ENCODE data around the gene MYL3.

Gene MYL3

DNA sequence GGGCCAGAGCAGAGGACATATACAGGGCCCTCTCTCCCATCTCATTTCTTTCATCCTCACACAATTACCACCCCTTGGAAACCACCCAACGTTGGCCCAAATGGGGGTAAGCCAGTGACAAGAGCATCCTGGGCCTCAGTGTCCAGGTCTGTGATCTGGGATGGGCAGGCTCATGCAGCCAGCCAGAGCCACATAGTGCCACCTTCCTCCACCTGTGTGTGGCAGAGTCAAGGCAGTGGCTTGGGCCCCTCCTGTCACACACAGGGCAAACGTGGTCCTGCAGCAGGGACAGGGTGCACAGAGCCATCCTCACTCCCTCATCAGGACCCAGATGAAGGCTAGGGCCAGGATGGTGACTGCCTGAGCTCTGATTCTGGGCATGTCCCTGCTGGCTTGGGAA lies 2.3 kb upstream of the MYL3 start:
- FAIRE-seq: no peak
- no peak for DNase-seq (ENCODE audit: low spot score)

DNA sequence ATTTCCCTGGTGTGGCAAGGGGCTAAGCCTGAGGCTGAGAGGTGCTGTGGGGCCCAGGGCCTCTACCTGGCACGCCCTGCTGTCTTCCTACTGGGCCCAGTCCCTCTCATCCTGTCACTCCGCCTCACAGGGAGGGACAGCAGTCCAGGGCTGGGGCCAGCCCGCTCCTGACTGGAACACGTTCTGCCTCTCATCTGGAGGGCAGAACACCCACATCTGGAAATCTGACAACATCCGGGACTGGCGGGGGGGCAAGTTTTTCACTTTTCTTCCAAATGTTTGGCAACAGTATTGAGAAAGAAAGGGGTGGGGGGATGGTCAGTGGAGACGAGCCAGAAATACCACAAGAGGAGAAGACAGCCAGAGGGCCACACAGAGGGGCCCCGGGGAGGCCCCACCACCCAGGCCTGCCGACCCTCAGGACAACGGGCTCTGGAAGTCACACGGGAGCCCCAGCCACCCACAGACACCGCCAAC lies 1.8 kb upstream of the MYL3 start:
- FAIRE-seq (no peak), DNase-seq (ENCODE audit: low spot score) (no peak)

DNA sequence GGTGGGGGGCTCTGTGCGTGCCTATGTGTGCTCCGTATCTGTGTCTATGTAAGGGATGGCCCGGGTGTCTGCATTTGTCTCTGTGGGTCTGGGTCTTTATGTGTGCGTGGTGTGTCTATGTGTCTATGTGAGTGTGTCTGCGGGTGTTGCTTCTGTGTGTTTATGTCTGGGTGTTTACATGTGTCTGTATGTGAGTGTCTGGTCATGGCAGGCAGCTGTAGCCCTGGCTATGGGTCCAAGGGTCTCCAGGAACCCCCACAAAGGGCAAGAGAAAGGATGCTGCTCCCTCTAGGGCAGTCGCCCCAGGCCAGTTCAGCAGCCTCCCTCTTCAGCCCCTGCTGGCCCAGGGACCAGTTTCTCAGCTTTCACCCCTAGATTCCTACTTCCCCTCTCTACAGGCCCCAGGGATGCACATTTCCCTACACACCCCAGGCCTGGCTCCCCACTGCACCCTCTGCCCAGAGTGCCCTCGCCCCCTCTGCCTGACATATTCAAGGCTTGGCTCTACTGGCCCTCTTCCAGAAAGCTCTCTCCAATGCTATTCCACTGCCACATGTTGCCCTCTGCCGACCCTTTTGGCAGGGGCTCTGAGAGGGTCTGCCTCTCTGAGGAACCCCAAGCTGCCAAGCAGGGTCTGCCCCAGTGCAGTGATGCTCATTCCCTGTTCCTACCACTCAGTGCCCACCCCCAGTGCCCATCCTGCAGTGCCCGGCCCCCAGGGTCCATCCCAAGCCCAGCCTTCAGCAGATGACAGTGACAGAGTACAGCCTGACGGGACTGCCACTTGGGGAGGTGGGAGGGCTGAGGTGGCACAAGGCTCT lies 1.0 kb upstream of the MYL3 start:
- FAIRE-seq (no peak), DNase-seq (ENCODE audit: low spot score) (no peak)

DNA sequence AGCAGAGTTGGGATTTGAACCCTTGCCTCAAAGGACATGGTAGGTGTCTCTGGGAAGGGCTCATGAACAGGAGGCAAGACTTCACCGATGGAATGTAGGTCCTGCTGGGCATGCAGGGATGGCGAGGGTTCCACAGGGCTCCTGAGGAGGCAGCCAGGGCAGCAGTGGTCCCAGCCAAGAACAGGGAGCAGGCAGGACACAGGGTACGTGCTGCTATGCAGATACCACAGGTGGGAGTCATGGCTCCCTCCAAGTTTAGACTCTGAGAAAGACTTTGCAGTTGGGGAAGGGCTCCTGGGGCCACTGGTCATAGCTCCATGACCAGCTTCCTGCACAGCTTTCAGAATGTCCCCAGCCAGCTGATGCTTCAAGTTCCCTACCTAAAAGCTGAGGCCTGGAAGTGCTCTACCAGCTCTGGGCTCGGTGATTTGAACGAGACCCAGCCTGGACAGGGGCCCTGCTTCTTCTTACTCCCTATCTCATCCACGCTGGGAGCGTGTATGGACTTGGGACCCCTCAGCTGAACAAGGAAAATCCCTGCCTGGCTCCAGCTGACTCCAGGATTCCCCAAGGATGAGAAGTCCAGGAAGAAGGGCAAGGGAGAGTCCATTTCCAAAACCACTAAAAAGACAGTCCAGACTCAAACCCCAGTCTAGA lies 747 bp downstream of the MYL3 start:
- no peak for FAIRE-seq

DNA sequence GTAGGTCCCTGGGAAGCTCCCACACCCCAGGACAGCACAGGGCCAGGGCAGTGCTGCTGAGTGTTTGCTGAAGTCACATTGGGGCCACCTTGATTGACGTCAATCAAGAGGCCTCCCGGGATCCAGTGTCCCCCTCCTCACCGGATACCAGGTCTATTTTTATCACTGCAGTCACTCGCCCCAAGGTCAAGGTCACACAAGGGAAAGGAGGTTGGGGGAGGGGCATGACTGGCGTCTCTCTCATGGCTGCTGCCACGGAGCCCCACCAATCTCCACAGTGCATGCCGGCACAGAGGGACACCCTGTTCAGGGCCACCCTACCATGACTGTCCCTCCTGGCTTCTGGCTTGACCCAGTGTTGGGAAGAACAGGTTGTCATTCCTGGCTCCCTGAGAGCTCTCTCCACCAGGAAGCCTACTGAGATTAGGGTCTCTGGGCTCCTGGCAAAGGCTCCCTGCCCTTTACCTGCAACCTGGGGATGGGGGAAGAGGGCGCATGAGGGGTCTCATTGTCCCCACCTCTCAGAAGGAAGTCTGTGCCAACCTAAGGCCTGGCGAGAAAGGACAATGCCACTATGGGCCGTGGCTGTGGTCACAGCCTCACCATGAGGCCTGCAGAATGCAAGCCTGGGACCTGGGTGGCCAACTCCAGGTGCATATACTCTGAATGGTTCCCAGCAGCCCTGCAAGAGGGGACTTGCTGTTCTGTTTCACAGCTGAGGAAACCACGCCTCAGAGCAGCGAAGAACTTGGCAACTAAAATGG lies 1.5 kb downstream of the MYL3 start:
- FAIRE-seq: no peak

More for the DNA sequence above, 747 bp downstream of the MYL3 start:
- DNase-seq (ENCODE audit: low spot score): no peak

DNA sequence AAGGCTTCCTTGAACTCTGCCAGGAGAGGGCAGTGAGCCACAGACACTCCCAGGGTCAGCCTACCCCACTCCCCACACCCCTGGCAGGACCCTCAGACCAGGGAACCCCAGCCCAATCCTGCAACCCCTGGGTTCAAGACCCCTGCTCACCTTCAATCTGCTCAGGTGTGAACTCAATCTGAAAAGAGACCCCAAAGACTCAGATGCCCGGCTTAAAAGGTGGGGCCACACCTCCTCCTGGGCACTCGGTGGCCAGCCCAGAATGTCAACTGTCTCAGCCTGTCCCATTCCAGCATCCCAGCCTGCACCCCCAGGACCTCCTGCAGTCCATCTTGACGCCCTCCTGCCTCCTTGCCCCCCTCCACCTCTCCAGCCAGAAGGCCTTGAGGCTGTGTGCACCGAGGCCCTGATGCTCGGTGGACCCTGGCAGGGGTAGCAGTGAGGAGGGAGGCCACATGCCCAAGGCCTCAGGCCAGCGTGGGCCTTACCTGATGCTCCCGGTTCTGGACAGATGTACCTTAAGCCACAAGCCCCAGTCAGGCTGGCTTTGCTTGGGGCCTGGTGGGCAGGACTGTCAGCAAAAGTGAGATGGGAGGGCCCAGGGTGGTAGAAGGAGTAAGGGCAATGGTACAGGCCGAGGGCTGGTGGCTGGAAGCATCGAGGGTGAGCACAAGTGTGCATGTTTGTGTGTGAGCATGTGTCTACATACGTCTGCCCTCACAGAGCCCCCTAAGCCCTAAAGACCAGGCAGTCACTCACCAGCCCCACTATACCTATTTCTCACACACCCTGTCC lies 2.2 kb downstream of the MYL3 start:
- DNase-seq (ENCODE audit: low spot score) (no peak), FAIRE-seq (no peak)

More for the DNA sequence above, 1.5 kb downstream of the MYL3 start:
- no peak for DNase-seq (ENCODE audit: low spot score)

DNA sequence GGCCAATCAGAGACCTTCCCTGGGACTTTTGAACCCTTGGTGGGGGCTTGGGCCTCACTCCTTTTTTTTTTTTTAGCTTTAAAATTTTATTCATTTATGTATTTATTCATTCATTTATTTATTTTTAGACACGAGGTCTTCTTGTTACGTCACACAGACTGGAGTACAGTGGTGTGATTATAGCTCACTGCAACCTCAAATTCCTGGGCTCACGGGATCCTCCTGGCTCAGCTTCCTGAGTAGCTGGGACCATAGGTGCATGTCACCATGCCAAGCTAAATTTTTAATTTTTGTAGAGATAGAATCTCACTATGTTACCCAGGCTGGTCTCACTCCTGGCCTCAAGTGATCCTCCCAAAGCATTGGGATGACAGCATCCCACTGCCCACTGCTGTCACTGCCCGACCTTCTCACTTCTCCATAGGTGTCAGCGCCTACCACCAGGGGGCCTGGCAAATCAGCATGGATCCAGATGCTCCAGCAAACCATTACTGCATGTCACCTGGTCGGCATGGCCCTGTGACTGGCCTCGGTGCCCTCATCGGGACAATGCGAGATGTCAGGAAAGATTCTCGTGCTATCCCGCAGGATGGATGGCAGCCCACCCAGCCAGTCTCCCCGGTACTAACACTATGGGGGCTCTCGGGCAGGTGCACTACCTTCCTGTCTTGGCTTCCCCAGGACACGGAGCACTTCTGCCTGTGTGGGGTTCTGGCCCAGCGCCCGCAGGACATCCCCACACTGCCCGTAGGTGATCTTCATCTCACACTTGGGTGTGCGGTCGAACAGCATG lies 3.0 kb downstream of the MYL3 start:
- no peak for DNase-seq (ENCODE audit: low spot score)
- FAIRE-seq: no peak

DNA sequence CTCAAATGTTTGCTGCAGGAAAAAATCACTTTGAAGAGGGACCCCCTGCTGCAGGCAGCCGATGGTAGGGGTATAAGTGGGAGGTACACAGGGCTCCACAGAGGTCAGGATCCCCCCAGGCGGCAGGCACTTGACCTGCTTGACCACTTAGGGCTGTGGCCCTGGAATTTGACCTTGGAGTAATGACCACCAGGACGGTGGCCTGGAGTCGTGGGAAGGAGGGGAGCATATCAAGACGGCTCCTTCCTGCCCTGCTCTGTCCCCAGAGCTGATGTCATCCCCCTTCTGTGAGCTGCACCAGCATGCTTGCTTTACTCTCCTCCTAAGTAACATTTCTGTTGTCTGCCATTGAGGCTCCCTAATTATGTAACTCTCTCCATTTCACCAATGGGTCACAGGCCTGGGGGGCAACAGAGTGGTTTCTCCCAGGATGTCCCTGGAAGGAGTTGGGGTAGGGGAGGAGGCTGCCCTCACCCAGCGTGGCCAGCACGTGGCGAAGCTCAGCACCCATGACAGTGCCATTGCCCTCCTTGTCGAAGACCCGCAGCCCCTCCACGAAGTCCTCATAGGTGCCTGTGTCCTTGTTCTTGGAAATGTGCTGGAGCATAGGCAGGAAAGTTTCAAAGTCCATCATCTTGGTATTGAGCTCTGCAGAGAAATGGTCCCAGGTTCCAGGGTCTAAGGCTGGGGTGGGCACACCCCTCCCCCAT lies 4.1 kb downstream of the MYL3 start:
- DNase-seq (ENCODE audit: low spot score): no peak
- no peak for FAIRE-seq

DNA sequence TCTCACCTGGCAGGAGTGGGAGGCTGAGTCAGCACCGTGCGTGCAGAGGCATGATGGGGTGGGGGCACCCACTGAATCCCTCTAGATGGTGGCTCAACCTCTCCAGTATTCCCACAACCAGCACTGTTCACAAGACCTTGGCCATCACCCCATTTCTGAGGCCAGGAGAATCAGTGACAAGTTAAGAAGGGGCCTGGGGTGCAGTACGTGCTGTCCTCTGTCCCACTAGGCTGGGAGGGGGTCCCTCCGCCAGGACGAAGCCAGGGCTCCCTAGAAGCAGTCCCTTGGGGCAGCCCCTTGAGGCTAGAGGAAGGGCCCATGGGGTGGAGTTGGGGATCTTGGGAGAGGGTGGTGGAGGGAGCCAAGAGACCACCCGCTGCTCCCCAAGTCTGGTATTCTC lies 4.8 kb downstream of the MYL3 start:
- FAIRE-seq: no peak

DNA sequence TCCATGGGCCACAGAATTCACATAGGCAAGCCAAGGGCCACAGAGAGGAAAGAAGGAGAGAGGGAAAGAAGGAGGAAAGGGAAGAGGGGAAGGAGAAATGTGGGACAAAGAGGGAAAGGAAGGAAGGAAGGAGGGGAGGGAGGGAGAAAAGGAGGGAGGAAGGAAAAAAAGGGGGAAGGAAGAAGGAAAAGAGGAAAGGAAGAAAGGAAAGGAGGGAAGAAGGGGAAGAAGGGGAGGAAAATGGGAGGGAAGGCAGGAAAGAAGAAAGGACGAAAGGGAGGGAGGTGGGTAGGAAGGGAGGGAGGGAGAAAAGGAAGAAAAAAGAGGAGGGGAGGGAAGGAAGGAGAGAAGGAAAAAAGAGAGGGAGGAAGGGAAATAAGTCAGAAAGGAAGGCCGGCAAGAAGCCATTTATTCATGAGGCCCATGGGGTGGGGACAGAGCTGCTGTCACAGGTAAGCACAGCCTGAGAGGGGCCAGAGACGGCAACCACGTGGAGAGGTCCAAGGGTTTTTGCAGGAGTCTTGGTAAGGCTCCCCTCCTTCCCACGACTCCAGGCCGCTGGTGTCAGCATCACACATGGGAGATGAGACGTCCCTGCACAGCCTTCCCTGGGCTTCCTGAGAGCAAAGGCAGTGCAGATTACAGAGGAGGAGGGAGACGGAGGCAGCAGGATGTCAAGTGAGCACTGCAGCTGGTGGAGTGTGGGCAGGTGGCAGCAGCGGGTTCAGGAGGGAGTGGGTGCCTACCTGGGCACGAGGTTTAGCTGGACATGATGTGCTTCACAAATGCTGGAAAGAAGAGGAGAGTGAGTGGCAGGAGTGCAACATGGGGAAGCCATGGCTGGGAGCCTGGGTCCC lies 5.5 kb downstream of the MYL3 start:
- FAIRE-seq (no peak), DNase-seq (ENCODE audit: low spot score) (no peak)

More for the DNA sequence above, 4.8 kb downstream of the MYL3 start:
- no peak for DNase-seq (ENCODE audit: low spot score)

DNA sequence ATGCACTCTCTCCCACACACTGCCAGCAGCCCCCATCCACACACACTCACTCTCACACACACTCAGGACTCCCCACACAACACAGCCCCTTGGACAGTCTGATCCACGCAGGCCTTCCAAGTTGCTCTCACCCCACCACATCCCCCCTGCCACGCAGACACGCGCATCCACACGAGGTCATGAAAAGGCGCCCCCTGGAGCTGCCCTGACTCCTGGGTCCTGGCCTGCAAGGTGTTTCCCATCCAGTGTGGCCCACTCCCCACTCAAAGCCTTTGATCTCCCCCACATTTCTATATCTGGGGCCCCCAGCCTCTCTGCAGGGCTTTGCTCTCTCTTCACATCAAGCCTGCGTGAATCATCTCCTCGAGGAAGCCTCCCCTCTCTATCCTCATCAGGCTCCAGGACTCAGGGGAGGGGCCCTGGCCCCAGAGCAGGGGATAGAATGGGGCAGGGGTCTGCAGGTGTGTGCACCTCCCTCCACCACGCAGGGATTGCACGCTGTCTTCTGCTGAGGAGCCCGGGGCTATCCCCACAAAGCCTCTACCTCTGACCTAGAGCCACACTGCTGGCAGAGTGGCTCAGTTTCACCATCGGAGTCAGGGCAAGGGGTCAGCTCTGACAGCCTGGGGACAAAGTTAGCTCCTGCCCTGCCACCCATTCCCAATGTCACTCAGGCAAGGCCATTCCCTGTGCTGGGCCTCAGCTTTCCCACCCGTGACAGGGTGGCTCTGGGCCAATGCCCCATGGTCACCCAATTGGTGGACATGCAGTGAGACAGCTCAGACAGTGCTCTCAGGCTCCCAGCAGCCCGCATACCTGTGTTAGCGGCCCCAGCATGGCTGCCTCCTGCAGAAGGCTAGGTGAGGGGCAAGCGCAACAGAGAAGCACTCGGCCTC lies 6.4 kb downstream of the MYL3 start:
- no peak for FAIRE-seq

DNA sequence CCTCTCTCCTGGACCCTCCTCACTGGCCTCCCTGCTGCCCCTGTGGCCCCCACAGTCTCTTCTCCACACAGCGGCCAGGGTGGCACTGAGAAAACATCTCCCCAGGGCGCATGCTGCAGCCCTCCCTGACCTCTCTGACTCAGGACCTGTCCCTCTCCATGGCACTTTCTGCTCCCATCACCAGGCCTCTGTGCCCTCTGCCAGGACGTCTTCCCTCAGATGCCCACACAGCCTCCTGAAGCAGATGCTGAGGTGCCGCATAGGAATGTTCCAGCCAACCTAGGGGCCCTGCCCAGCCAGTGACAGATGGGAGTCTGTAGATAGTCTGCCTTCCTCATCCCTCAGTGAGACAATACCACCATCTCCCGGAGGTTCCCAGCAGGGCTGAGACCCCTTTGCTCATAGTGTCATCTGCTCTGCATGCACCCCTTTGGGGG lies 8.7 kb downstream of the MYL3 start:
- DNase-seq (ENCODE audit: low spot score): no peak
- no peak for FAIRE-seq

More for the DNA sequence above, 6.4 kb downstream of the MYL3 start:
- DNase-seq (ENCODE audit: low spot score): no peak

DNA sequence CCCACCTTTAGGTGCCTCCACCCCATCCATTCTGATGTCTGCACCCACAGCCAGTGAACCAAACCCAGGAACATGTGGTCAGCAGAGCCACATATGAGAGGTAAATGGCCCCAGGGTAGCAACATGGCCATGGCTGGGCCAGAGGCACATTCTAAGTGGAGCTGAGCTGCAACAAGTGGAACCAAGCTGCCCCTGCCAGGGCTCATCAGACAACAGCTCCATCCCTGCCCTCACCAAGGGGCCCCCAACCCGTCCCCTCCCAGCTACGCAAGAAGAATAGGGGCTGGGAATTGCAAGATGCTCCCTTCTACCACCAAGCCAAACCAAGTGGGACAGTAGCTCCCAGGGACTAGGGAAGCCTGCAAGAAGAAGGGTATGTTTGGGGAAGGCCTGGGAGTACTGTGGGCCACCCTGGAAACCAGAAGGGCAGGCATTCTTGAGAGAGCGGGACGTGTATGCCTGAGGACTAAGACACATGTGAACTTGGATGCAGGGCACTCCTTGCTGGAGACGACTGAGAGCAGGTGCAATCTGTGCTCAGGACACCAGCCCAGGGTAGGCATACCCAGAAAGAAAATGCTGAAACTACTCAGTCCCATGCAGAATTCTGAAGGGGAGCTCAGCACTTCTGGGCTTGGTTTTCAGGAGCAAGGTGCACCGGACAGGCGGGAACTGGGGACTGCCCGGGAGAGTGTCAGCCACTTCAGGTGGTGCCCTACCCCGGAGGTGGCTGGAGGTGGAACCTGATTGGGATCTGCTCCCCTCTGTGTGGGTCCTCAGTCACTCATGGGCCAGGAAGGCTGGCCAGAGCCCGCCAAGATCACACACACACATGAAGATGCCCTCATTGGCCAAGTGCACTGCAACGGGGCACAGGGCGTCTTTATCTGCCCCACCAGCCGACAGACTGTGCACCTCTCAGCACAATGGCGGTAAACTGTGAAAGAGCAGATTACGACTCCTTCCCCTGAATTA lies 9.5 kb downstream of the MYL3 start:
- FAIRE-seq (no peak), DNase-seq (ENCODE audit: low spot score) (no peak)

DNA sequence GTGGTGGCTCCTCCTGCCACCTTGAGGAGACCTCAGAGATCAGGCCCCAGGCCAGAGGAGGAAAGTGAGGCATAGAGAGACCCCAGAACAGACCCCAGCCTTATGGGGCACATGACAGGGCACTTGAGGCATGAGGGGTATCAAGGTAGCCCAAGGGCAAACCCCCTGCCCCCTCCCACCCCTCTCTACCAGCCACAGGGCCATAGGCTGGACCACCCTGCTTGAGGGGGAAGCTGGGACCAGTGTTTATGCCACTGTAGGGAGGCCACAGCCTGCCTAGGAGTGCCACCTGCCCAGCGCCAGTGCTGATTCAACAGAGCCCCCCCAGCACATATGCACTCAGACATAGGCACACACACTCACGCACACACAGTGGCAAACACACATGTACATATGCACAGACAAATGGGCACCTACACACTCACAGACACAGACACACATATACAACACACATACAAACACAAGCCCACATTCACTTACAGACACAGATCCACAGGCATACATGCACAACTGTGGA lies 10.3 kb downstream of the MYL3 start:
- DNase-seq (ENCODE audit: low spot score) (no peak), FAIRE-seq (no peak)

DNA sequence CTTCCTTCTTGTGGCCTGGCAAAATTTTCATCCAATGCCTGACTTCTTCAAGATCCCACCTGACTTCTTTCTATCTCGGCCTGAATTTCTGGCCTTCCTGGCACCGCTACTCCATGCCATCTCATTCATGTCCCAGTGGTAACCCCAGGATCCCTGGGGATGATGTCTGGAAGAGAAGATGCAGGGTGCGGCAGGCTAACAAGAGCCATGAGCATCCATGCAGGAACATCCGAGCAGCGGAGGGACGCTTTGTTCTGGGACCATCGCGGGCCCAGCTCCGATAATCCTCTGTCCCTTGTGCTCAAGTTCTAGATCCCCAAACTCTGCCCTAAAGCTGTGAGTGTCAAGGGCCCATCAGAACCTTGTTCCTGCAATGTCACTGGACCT lies 10.9 kb downstream of the MYL3 start:
- FAIRE-seq: no peak

More for the DNA sequence above, 10.9 kb downstream of the MYL3 start:
- DNase-seq (ENCODE audit: low spot score): no peak

Data from RCC 7860 (cell line).